Glomerular visceral epithelial cell (primary cell): ENCODE measurements around the gene DOK6.
"Not testable (repeated sequence)": the region's sequence is repeated elsewhere in the genome, so short reads cannot be mapped to it uniquely, and the experiment has no call there.

Experiments
- DNase-seq: peaks from one replicate; pipeline ENCODE4 v3.0.0-alpha.2; 2016; ENCODE audit errors: extremely low spot score

Gene DOK6

GRCh38 chr18:69622961-69623360, 222.3 kb downstream of the DOK6 start:
- DNase-seq = no peak

GRCh38 chr18:69626171-69626570, 225.5 kb downstream of the DOK6 start:
- DNase-seq = no peak

GRCh38 chr18:69626643-69627242, 226.1 kb downstream of the DOK6 start:
- DNase-seq = no peak

- no peak for DNase-seq
Measured at GRCh38 chr18:69628774-69629359, 228.2 kb downstream of the DOK6 start.

- no peak for DNase-seq
Measured at GRCh38 chr18:69631281-69631680, 230.6 kb downstream of the DOK6 start.

- no peak for DNase-seq
Measured at GRCh38 chr18:69635482-69635881, 234.8 kb downstream of the DOK6 start.

- DNase-seq = no peak
Measured at GRCh38 chr18:69636529-69637301, 236.0 kb downstream of the DOK6 start.

- DNase-seq = no peak
Measured at GRCh38 chr18:69638056-69638455, 237.4 kb downstream of the DOK6 start.

- DNase-seq = no peak
Measured at GRCh38 chr18:69647702-69648101, 247.0 kb downstream of the DOK6 start.

- DNase-seq = no peak
Measured at GRCh38 chr18:69648486-69648885, 247.8 kb downstream of the DOK6 start.

GRCh38 chr18:69649684-69650083, 249.0 kb downstream of the DOK6 start:
- no peak for DNase-seq

GRCh38 chr18:69651243-69651642, 250.6 kb downstream of the DOK6 start:
- no peak for DNase-seq

- DNase-seq = no peak
Measured at GRCh38 chr18:69655816-69656215, 255.1 kb downstream of the DOK6 start.

- DNase-seq = no peak
Measured at GRCh38 chr18:69658103-69658502, 257.4 kb downstream of the DOK6 start.

GRCh38 chr18:69658685-69659084, 258.0 kb downstream of the DOK6 start:
- no peak for DNase-seq

- DNase-seq = no peak
Measured at GRCh38 chr18:69659142-69659651, 258.5 kb downstream of the DOK6 start.

- DNase-seq = not testable (repeated sequence)
Measured at GRCh38 chr18:69662090-69662489, 261.4 kb downstream of the DOK6 start.

GRCh38 chr18:69664399-69664798, 263.7 kb downstream of the DOK6 start:
- no peak for DNase-seq

- no peak for DNase-seq
Measured at GRCh38 chr18:69674292-69674877, 273.7 kb downstream of the DOK6 start.

GRCh38 chr18:69674966-69675365, 274.3 kb downstream of the DOK6 start:
- no peak for DNase-seq

- no peak for DNase-seq
Measured at GRCh38 chr18:69677595-69677994, 276.9 kb downstream of the DOK6 start.

- DNase-seq = no peak
Measured at GRCh38 chr18:69680123-69680522, 279.4 kb downstream of the DOK6 start.

- no peak for DNase-seq
Measured at GRCh38 chr18:69683176-69683575, 282.5 kb downstream of the DOK6 start.
